Measurements from ENCODE around the gene ADSS1. TPM values are rescaled to one million over a fixed set of nuclear protein-coding genes. Genes with fewer than 3 reads are reported as not detected.
A peak's percentile ranks its signal among the peaks of the same experiment; 100 is the strongest.

Gene ADSS1
- total and polyA plus RNA-seq, 8 donors, result 3.5 to 6.8 (median 5.5) TPM

- ATAC-seq, result peak in 1 of 4 donors; percentile 17
- DNase-seq, result peak in 2 of 6 donors; percentile 48 to 79
- 6 to 7% methylated on average over 49 to 50 of the region's 50 CpGs for whole genome bisulfite sequencing, 2 donors
- Histone ChIP-seq H3K4me3 (peak overlapping the region; percentile 67 to 97 (median 87)), H3K27ac (peak overlapping the region; percentile 78 to 89 (median 83)), H3K9me3 (no peaks in the 10 kb centered on the region), H3K27me3 (no peaks in the 10 kb centered on the region), H3K4me1 (peaks cover 10 to 20% (median 11%) of the 10 kb centered on the region in 3 donors), H3K36me3 (no peaks in the 10 kb centered on the region)
- no peak for FAIRE-seq
- intact Hi-C loops (cut with DNase I), result no loop called here
- TF ChIP-seq CTCF (IDR thresholded peaks at IDR 0.05), result no peak
These were observed 33.9 kb upstream of the ADSS1 start for GRCh38 chr14:104689881-104690711.

GRCh38 chr14:104690861-104691455 is 33.1 kb upstream of the ADSS1 start:
- FAIRE-seq (no peak), DNase-seq (peak in 1 of 6 donors; percentile 71), ATAC-seq (no peak)
- WGBS, 2 donors, result 89 to 90% methylated on average over 16 of the region's 16 CpGs
- no peaks in the 10 kb centered on the region for H3K27me3 ChIP-seq
- H3K4me1 ChIP-seq, result peaks cover 10 to 20% (median 11%) of the 10 kb centered on the region in 3 donors
- intact Hi-C loops (cut with DNase I), result no loop called here
- no peaks in the 10 kb centered on the region for H3K9me3 ChIP-seq
- TF ChIP-seq CTCF (IDR thresholded peaks at IDR 0.05), result no peak
- peak overlapping the region in 2 of 4 donors; percentile 91 to 97 for H3K4me3 ChIP-seq
- no peak overlapping the region for H3K27ac ChIP-seq
- H3K36me3 ChIP-seq, result no peaks in the 10 kb centered on the region

- intact Hi-C loops (cut with DNase I), result no loop called here
- Histone ChIP-seq H3K4me1 (peaks cover 10 to 20% (median 11%) of the 10 kb centered on the region in 3 donors), H3K9me3 (no peaks in the 10 kb centered on the region), H3K27ac (no peak overlapping the region), H3K36me3 (no peaks in the 10 kb centered on the region), H3K27me3 (no peaks in the 10 kb centered on the region), H3K4me3 (no peak overlapping the region)
- FAIRE-seq (no peak), ATAC-seq (no peak), DNase-seq (peak in 2 of 6 donors; percentile 32 to 65)
- 91 to 93% methylated on average over 18 to 19 of the region's 19 CpGs for WGBS, 2 donors
- TF ChIP-seq CTCF (IDR thresholded peaks at IDR 0.05), result no peak
These were observed 32.3 kb upstream of the ADSS1 start for GRCh38 chr14:104691546-104692260.

GRCh38 chr14:104692261-104692938 is 31.6 kb upstream of the ADSS1 start:
- Histone ChIP-seq H3K9me3 (no peaks in the 10 kb centered on the region), H3K27ac (no peak overlapping the region), H3K36me3 (no peaks in the 10 kb centered on the region), H3K27me3 (no peaks in the 10 kb centered on the region), H3K4me3 (no peak overlapping the region), H3K4me1 (peaks cover 10 to 20% (median 11%) of the 10 kb centered on the region in 3 donors)
- 89 to 90% methylated on average over 15 of the region's 15 CpGs for WGBS, 2 donors
- no peak for TF ChIP-seq CTCF (IDR thresholded peaks at IDR 0.05)
- ATAC-seq (no peak), DNase-seq (peak in 1 of 6 donors; percentile 32), FAIRE-seq (no peak)
- intact Hi-C loops (cut with DNase I), result no loop called here
